HG03097 (cell line): Measurements from ENCODE around the gene HLCS.

Experiments
- ATAC-seq: cut with Tn5 transposase; IDR thresholded peaks from one replicate; pipeline ENCODE4 v1.9.1; 2021; ENCODE audit not compliant: unreplicated experiment, low FRiP score

HLCS gene

GRCh38 chr21:36791180-36791579 lies 175.3 kb downstream of the HLCS start:
- no peak for ATAC-seq

GRCh38 chr21:36790616-36791015 lies 175.9 kb downstream of the HLCS start:
- ATAC-seq: no peak

GRCh38 chr21:36788120-36788638 lies 178.3 kb downstream of the HLCS start:
- ATAC-seq: no peak

DNA sequence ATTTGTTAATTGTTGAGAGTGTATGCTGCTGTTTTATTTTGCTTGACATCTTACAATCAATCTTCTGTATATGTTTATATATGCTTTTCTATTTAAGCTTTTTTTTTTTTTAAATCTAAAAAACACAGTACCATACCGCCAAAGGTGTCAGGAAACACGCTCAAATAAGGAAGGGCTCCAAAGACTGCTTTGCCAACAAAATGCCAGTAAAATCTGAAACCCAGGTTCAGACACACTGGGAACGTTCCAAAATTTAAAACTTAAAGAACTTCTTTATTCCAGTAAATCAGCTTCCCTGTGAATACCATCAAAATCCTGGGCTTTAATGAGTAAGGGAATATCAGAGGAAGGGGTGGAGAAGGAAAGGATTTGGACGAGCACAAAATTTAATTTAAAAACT lies 180.3 kb downstream of the HLCS start:
- no peak for ATAC-seq

DNA sequence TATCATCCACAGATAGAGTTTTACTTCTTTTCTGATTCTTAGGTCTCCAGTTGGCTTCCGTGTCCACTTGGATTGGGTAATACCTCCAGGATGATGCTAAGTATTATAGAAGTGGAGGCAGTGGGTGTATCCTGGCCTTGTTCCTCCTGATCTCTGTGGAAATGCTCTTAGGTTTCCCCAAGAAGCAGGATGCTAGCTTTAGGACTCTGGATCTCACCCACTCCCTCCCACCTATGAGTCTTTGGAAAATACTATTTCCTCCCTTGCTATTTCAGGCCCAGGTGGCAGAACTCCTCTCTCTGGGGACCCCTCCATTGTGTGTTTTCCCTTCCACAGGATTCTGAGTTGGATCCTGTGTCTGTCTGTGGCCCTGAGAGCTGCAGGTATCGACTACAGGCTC lies 180.9 kb downstream of the HLCS start:
- no peak for ATAC-seq

DNA sequence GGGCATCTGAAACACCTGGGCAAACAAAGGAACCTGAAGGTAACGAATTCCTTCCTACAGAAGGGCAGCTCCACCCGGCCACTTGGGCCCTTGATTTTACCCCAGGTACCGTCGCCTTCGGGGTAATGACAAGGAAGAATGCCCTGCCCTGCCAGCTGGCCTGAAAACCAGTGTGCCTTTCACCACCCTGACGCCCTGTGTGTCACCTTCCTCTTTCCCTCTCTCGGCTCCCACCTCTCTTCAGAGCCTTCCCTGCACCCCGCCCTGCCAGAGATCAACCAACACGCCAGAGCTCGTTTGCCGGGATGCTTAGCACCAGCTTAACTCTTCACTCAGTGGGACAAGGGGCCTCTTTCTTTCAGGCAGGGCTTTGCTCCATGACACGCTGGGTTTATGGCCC lies 181.5 kb downstream of the HLCS start:
- no peak for ATAC-seq

DNA sequence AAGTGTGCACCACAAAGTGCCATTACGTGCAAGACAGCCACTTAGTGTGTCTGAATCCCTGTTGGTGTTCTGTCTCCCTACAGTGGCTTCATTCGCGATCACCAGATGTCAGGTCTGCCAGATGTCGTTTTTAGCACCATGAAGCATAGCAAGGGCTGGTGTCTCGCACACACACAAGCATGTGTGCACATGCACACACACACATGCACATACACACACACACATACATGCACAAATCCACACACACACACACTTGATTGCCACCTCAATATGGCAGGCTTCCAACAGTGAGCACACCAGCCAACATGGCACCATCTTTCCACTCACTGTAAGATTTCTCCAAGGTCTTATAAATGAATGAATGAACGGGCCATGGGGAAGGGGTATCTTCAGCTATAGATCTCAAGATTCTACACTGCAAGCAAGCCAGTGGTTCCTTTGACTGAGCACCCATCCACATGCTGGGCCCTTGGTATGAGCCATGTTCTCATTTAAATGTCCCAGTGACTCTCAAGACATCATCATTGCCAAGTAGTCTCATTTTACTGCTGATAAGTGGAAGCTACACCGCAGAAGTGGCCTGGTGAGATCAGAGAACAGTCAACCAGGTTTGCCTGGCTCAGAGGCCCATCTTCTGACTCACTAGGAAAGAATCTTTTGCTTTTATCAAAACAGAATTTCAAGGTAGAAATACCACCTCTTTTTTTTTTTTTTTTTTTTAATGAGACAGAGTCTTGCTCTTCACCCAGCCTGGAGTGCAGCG lies 182.7 kb downstream of the HLCS start:
- ATAC-seq: no peak

GRCh38 chr21:36780861-36781260 lies 185.6 kb downstream of the HLCS start:
- ATAC-seq: no peak

DNA sequence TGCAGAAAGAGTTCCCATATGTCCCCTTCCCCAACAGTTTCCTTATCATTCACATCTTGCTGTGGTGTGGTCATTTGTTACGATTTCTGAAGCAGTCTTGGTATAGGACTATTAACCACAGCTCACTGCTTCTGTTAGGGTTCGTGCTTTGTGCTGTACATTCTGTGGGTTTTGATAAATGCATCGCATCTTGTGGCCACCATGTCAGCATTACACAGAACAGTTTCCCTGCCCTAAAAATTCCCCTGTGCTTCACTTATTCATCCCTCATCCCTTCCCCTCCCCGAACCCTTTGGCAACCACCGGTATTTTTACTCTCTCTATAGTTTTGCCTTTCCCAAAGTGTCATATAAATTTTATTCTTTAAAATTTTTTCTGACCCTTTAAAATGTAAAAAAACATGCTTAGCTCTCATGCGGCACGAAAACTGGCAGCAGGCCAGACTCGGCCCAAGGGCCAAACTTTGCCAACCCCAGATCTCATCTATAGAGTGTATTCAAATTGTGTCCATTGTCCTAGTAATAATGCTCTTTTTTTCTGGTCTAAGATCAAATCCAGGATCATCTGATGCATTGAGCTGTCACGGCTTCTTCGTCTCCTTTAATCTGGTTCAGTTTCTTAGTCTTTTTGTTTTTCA lies 189.4 kb downstream of the HLCS start:
- ATAC-seq: no peak

DNA sequence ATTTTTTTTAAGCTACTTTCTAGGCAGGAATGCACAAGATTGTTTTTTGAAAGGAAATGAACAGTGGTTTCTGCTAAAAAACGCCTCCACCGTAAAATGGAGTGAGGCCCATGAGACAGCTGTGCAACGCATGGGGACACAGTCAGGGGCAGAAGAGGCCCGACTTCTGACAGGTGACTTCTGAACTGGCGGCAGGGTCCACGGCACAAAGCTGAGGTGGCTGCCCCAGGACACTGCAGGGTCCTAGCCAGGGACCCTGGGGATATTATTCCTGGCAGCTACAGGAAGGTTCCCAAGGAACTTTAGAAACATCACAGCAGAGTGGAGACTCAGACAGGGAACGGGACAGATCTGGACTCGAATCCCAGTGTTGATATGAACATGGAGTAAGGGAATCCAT lies 192.5 kb downstream of the HLCS start:
- ATAC-seq: no peak

DNA sequence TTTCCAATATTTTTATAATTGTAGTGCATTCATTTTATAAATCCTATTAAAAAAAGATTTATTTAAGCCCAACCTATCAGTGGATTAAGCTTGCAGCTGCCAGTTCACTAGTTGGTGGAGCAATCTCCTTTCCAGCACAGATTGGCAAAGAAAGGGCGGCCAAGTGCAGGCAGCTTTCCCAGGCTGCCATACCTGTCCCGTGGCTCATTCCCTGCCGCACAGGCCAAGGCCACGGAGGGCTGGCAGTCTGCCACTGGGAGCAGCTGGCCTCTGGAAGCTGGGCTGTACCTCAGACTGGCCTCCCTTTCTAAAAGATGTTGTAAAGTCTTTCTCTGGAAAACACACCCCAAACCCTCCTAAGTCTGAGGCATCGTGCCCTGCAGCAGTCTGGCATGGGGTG lies 193.4 kb downstream of the HLCS start:
- ATAC-seq: no peak

GRCh38 chr21:36769051-36769839 lies 197.2 kb downstream of the HLCS start:
- ATAC-seq: no peak

- ATAC-seq: no peak
Measured at GRCh38 chr21:36768496-36768895, 198.0 kb downstream of the HLCS start.

- ATAC-seq: no peak
Measured at GRCh38 chr21:36767096-36767495, 199.4 kb downstream of the HLCS start.

DNA sequence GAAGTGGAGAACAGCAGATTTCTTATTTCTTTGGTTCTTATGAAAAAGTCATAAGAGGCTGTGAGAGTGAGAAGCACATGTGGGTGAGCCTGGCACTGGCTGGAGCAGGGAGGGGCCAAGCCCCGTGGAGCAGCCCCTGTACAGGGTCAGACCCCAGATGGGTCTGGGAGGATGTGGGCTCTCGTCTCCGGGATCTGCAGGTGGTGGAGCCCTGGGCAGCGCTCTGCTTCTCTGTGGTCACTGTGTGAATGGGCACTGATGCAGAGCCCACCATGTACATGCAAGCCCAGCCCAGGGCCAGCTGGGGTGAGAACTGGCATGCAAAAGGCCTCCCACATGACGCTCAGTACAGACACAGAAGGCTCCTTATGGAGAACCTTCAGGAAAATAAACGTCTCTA lies 200.0 kb downstream of the HLCS start:
- ATAC-seq: no peak

- no peak for ATAC-seq
Measured at GRCh38 chr21:36765229-36765628, 201.2 kb downstream of the HLCS start.

DNA sequence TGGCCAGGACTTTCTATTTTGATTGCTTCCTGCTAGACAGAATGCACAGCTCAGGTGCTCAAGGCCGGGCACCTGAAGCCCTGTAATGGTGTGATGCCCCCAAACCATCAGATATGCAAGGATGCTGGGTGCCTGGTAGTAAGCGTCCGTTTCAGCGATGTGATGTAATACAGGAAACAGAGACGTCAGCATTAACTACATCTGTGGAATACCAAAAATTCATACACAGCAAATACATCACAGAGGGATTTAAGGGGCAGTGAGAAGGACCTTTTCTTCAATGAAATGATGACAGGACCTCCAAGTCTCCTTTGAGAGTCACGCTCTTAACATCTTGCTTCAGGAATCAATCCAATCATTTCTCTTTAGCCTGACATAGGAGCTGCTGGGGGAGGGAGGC lies 203.2 kb downstream of the HLCS start:
- no peak for ATAC-seq

DNA sequence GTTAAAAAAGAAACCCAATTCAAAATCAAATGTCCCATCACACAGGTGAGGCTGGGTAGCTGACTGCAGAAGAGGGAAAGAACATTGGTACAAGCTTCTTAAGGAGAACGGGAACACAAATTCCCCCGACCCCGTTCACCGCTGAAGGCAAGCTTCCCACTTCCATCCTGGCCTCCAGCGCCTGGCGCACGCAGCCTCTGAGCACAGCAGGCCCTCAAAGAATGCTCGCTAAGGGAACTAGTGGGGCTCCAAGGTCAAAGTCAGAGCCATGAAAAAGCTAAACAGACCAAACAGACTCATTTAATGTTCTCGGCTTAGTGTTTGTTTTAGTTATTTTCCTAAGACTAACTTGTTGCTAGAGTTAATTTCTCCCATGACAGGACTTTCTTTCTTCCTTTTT lies 203.8 kb downstream of the HLCS start:
- ATAC-seq: no peak

DNA sequence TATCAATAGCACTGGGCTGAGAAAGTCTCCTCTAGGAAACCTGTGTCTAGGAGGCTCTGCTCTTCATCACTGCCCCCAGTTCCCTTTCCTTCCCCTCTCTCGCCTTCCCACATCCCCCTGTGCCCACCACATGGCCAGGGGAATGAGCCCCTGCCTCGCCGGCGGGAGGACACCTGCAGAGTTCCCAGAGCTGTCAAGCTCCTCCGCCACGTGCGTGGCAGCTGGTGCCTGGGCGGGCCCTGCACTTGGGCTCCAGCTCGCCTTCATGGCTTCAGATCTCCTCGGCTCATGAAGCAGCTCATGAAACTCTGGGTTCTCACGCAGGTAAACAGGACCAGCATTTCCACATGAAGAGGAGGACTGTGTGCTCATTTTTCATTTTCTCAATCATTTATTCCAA lies 204.8 kb downstream of the HLCS start:
- no peak for ATAC-seq

DNA sequence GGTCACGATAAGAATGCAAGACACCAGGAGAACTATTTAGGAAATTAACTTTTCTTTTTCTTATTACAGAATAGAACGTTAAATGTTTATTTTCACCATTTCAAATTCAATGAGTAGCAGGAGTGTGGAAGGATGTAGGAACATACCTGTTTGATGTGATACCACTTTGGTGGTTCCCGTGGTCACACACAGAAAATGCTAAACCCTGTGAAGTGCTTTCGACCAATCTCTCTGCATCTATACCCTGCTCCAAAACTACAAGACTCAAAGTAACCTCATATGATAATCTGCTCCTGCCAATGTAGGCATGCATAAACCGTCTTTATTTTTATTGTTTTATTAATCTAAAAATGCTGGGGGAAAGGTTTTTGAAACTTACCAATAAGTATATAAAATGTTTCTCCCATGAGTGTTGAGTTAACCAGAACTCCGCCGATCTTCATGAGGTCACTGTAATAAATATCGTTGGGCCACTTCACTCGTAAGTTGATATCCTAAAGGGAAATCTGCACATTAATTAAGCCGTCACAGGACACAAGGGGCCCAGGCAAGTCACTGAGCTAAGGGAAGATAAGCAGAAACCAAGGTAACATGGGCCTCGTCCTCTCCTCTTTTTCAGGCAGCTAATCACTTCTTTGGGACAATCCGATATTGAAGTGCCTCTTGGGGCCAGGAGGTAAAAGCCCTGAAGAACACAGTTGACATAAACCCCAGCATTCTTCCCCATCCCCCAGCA lies 207.0 kb downstream of the HLCS start:
- no peak for ATAC-seq

GRCh38 chr21:36757196-36757595 lies 209.3 kb downstream of the HLCS start:
- ATAC-seq: no peak
